HEK293 (cell line): ENCODE measurements around the gene EBF3.

Experiments
- CTCF ChIA-PET: fragments of 350-600 bp; formaldehyde crosslinking; extraction: SDS; loops from one replicate; lab custom pipeline; 2021; ENCODE audit warnings: antibody characterized with exemption; lab: Yijun Ruan, JAX
- POLR2A ChIA-PET: fragments of 300-600 bp; formaldehyde crosslinking; extraction: SDS; loops from one replicate; lab custom pipeline; 2020; ENCODE audit warnings: antibody characterized with exemption, inconsistent platforms; lab: Yijun Ruan, JAX
- H3K27ac ChIP-seq: fragments of 200-500 bp; sonication (Bioruptor generic); 2 replicates; pipeline ENCODE4 v1.5.1; 2014; ENCODE audit warnings: low read depth, low read length, control low read depth, inconsistent platforms; ENCODE audit errors: extremely low read depth
- H3K36me3 ChIP-seq, 2 experiments: fragments of 200-500 bp in 1 of 2; sonication (Bioruptor generic) in 1 of 2; 1 replicate in 1 of 2; 2 replicates in 1 of 2; pipeline ENCODE4 v1.5.1; 2014 to 2017; ENCODE audit warnings: inconsistent platforms in 2 of 2, low read length in 2 of 2; ENCODE audit not compliant: control insufficient read depth in 2 of 2, insufficient read depth in 1 of 2
- H3K4me1 ChIP-seq: fragments of 200-500 bp; sonication (Bioruptor generic); 2 replicates; pipeline ENCODE4 v1.5.1; 2014; ENCODE audit warnings: mild to moderate bottlenecking, low read length, inconsistent platforms; ENCODE audit not compliant: control insufficient read depth, insufficient read depth
- H3K4me3 ChIP-seq: 2 replicates; pipeline ENCODE4 v1.5.1; 2011; ENCODE audit warnings: low read depth, mild to moderate bottlenecking, control low read depth, low read length, moderate library complexity
- H3K9me3 ChIP-seq: fragments of 200-500 bp; sonication (Bioruptor generic); 2 replicates; pipeline ENCODE4 v1.5.1; 2014; ENCODE audit warnings: low read depth, low read length, inconsistent platforms; ENCODE audit not compliant: control insufficient read depth, insufficient read depth
- FEZF1 ChIP-seq: fragments of 450-650 bp; formaldehyde crosslinking; IDR thresholded peaks from 2 replicates; pipeline ENCODE4 v1.5.1; 2016; ENCODE audit warnings: missing biosample characterization, missing genetic modification characterization
- KLF7 ChIP-seq: fragments of 450-650 bp; formaldehyde crosslinking; IDR thresholded peaks from 2 replicates; pipeline ENCODE4 v1.5.1; 2016; ENCODE audit warnings: missing biosample characterization, missing genetic modification characterization, borderline replicate concordance
- OVOL3 ChIP-seq: fragments of 450-650 bp; formaldehyde crosslinking; IDR thresholded peaks from 2 replicates; pipeline ENCODE4 v1.5.1; 2016; ENCODE audit warnings: missing biosample characterization, missing genetic modification characterization
- PRDM1 ChIP-seq: fragments of 450-650 bp; formaldehyde crosslinking; IDR thresholded peaks from 2 replicates; pipeline ENCODE4; 2016; ENCODE audit warnings: missing biosample characterization, missing genetic modification characterization
- SCRT2 ChIP-seq: fragments of 450-650 bp; formaldehyde crosslinking; IDR thresholded peaks from 2 replicates; pipeline ENCODE4 v1.5.1; 2016; ENCODE audit warnings: missing biosample characterization, missing genetic modification characterization
- TCF7L2 ChIP-seq: IDR thresholded peaks from 2 replicates; pipeline ENCODE4 v1.6.1; 2011; ENCODE audit warnings: low read depth, mild to moderate bottlenecking, inconsistent platforms, low read length, moderate library complexity, borderline replicate concordance
- ZBTB1 ChIP-seq: fragments of 450-650 bp; formaldehyde crosslinking; IDR thresholded peaks from 2 replicates; pipeline ENCODE4 v1.5.1; 2016; ENCODE audit warnings: missing biosample characterization, missing genetic modification characterization
- ZBTB48 ChIP-seq: fragments of 450-650 bp; formaldehyde crosslinking; IDR thresholded peaks from 2 replicates; pipeline ENCODE4 v1.5.1; 2016; ENCODE audit warnings: missing biosample characterization, missing genetic modification characterization
- ZFP37 ChIP-seq: fragments of 450-650 bp; formaldehyde crosslinking; IDR thresholded peaks from 2 replicates; pipeline ENCODE4 v1.5.1; 2016; ENCODE audit warnings: missing biosample characterization, missing genetic modification characterization
- ZNF112 ChIP-seq: fragments of 450-650 bp; formaldehyde crosslinking; IDR thresholded peaks from 2 replicates; pipeline ENCODE4 v1.5.0; 2017; ENCODE audit warnings: missing biosample characterization, missing genetic modification characterization
- ZNF133 ChIP-seq: fragments of 450-650 bp; formaldehyde crosslinking; IDR thresholded peaks from 2 replicates; pipeline ENCODE4 v1.5.1; 2016; ENCODE audit warnings: missing biosample characterization, missing genetic modification characterization
- ZNF157 ChIP-seq: fragments of 450-650 bp; formaldehyde crosslinking; IDR thresholded peaks from 2 replicates; pipeline ENCODE4 v1.5.1; 2016; ENCODE audit warnings: missing biosample characterization, missing genetic modification characterization
- ZNF169 ChIP-seq: fragments of 450-650 bp; formaldehyde crosslinking; IDR thresholded peaks from 2 replicates; pipeline ENCODE4 v1.5.1; 2016; ENCODE audit warnings: missing biosample characterization, missing genetic modification characterization
- ZNF184 ChIP-seq: fragments of 450-650 bp; IDR thresholded peaks from 2 replicates; pipeline ENCODE4 v1.5.1; 2018; ENCODE audit warnings: missing biosample characterization, mild to moderate bottlenecking, missing genetic modification characterization
- ZNF19 ChIP-seq: fragments of 450-650 bp; formaldehyde crosslinking; IDR thresholded peaks from 2 replicates; pipeline ENCODE4; 2016; ENCODE audit warnings: missing biosample characterization, missing genetic modification characterization, low read depth
- ZNF341 ChIP-seq: fragments of 450-650 bp; formaldehyde crosslinking; IDR thresholded peaks from 2 replicates; pipeline ENCODE4; 2016; ENCODE audit warnings: low read depth, missing biosample characterization, missing genetic modification characterization
- ZNF394 ChIP-seq: fragments of 450-650 bp; formaldehyde crosslinking; IDR thresholded peaks from 2 replicates; pipeline ENCODE4 v1.5.1; 2016; ENCODE audit warnings: missing biosample characterization, missing genetic modification characterization, mild to moderate bottlenecking, moderate library complexity, borderline replicate concordance
- ZNF510 ChIP-seq: fragments of 450-650 bp; formaldehyde crosslinking; IDR thresholded peaks from 2 replicates; pipeline ENCODE4 v1.5.1; 2018; ENCODE audit warnings: mild to moderate bottlenecking, missing genetic modification characterization, missing biosample characterization; ENCODE audit not compliant: insufficient replicate concordance
- ZNF558 ChIP-seq: fragments of 450-650 bp; formaldehyde crosslinking; IDR thresholded peaks from 2 replicates; pipeline ENCODE4 v1.5.1; 2016; ENCODE audit warnings: missing biosample characterization, missing genetic modification characterization
- ZNF600 ChIP-seq: fragments of 450-650 bp; formaldehyde crosslinking; IDR thresholded peaks from 2 replicates; pipeline ENCODE4 v1.5.1; 2016; ENCODE audit warnings: missing biosample characterization, missing genetic modification characterization
- ZNF777 ChIP-seq: fragments of 450-650 bp; formaldehyde crosslinking; IDR thresholded peaks from 2 replicates; pipeline ENCODE4 v1.5.1; 2017; ENCODE audit warnings: missing biosample characterization, missing genetic modification characterization, borderline replicate concordance
- TF ChIP-seq, protein P1 (sequence below): fragments of 450-650 bp; formaldehyde crosslinking; IDR thresholded peaks from 2 replicates; pipeline ENCODE4 v1.5.1; 2016; ENCODE audit warnings: missing biosample characterization, missing genetic modification characterization
- TF ChIP-seq, protein P2 (sequence below): fragments of 450-650 bp; formaldehyde crosslinking; IDR thresholded peaks from 2 replicates; pipeline ENCODE4 v1.5.1; 2016; ENCODE audit warnings: missing biosample characterization, missing genetic modification characterization
- TF ChIP-seq, protein P3 (sequence below): fragments of 450-650 bp; formaldehyde crosslinking; IDR thresholded peaks from 2 replicates; pipeline ENCODE4 v1.5.1; 2016; ENCODE audit warnings: missing biosample characterization, missing genetic modification characterization
- TF ChIP-seq, protein P4 (sequence below): fragments of 450-650 bp; formaldehyde crosslinking; IDR thresholded peaks from 2 replicates; pipeline ENCODE4 v1.5.1; 2016; ENCODE audit warnings: missing biosample characterization, missing genetic modification characterization

Gene EBF3

DNA sequence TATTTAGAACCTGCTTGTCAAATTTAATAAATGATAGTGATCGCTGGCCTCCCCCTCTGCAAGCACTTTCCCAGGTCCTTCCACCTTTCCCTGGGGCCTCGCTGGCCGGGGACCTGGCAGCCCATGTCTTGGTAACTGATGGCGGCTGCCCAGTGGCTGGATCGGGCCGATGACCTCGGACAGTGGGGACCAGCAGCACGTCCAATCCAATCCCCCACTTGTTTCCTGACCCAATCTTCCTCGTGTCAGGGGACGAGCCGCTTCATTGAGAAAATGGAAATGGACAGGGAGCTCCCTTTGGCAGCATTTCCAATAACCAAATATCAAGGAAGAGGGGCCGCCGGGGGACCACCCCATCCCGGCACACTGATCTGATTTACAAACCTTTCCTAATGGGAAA, 17.2 kb downstream of the EBF3 start:
- no peak for TF ChIP-seq ZNF777 (tag by site-specific recombination)
- TF ChIP-seq, protein P1, sequence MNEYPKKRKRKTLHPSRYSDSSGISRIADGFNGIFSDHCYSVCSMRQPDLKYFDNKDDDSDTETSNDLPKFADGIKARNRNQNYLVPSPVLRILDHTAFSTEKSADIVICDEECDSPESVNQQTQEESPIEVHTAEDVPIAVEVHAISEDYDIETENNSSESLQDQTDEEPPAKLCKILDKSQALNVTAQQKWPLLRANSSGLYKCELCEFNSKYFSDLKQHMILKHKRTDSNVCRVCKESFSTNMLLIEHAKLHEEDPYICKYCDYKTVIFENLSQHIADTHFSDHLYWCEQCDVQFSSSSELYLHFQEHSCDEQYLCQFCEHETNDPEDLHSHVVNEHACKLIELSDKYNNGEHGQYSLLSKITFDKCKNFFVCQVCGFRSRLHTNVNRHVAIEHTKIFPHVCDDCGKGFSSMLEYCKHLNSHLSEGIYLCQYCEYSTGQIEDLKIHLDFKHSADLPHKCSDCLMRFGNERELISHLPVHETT (tag by site-specific recombination): no peak
- no peak for TF ChIP-seq ZNF157
- TF ChIP-seq, protein P2, sequence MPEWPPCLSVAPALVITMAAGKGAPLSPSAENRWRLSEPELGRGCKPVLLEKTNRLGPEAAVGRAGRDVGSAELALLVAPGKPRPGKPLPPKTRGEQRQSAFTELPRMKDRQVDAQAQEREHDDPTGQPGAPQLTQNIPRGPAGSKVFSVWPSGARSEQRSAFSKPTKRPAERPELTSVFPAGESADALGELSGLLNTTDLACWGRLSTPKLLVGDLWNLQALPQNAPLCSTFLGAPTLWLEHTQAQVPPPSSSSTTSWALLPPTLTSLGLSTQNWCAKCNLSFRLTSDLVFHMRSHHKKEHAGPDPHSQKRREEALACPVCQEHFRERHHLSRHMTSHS (tag by site-specific recombination): no peak
- TF ChIP-seq ZNF184 (tag by site-specific recombination): no peak
- no peak for TF ChIP-seq PRDM1 (tag by site-specific recombination)
- TF ChIP-seq ZNF169: no peak
- TF ChIP-seq, all 188 proteins: peak for 0
- no peak overlapping the region for H3K4me3 ChIP-seq
- ChIA-PET CTCF (no interaction called here), POLR2A (no interaction called here)
- peaks cover 0 to 3% of the 10 kb centered on the region in 2 experiments; a peak in 2 of 3 replicates for H3K36me3 ChIP-seq
- H3K27ac ChIP-seq: no peak overlapping the region
- peaks cover 17% of the 10 kb centered on the region for H3K4me1 ChIP-seq
- H3K9me3 ChIP-seq: no peaks in the 10 kb centered on the region

DNA sequence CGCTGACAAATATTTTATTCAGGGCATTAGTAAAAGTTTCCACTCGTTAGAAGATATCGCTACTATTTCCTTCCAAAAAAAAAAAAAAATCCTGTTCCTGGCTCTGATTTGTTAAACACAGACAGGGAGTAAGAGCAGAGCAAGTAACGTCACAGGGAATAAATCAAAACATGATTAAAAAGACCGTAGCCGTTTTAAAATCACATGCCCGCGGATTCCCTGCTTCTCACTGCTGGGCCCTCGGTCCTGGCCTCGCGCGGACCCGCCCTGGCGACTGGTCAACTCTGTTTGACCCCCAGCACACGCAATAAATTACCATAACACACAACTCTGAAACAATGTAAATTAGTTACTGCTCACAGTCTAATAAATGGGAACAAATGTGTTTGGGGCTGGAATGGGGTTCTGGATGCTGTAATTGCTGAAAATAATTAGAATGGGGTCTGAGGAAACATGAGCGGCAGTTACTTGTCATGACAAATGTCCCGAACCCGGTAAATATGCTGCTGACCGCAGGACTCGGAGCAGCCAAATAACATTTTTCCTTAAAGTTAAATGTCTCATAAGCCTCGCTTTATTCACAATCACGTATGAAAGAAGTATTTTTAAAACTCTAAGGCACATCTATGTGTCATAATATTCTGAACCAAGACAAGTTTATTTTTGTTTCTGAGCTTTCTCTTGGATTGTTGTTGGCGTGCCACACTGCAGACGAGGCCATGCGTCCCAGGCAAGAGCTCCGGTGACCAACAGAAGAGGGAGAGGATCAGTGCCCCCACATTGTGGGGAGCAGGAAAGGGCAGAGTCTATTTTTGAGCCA, 17.9 kb downstream of the EBF3 start:
- ChIA-PET CTCF (no interaction called here), POLR2A (no interaction called here)
- peaks cover 0 to 3% of the 10 kb centered on the region in 2 experiments; a peak in 2 of 3 replicates for H3K36me3 ChIP-seq
- TF ChIP-seq ZNF112: no peak
- no peak for TF ChIP-seq ZNF341 (tag by site-specific recombination)
- TF ChIP-seq, all 188 proteins: peak for 0
- no peak overlapping the region for H3K27ac ChIP-seq
- H3K4me1 ChIP-seq: peaks cover 17% of the 10 kb centered on the region
- H3K4me3 ChIP-seq: no peak overlapping the region
- no peaks in the 10 kb centered on the region for H3K9me3 ChIP-seq

DNA sequence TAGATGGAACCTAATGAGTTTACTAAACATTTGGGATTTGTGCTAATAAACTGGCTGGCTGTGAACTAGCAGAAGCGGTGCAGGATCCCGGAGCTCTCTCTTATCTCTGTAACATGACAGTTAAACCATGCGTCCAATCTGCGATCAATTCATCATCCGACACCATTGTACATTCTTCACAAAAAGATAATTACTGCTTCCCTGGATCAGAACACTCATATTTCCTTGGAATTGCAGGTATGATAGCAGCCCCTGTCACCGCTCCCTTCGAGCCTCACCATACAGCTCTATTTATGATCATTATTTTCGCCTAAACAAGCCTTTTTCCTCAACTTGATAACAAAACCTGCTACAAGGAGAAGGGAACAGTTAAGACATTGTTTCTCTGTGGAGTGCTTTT, 18.5 kb downstream of the EBF3 start:
- Histone ChIP-seq H3K9me3 (no peaks in the 10 kb centered on the region), H3K4me1 (peaks cover 11% of the 10 kb centered on the region), H3K36me3 (peaks cover 0 to 3% of the 10 kb centered on the region in 2 experiments; a peak in 2 of 3 replicates), H3K4me3 (no peak overlapping the region), H3K27ac (no peak overlapping the region)
- ChIA-PET CTCF (no interaction called here), POLR2A (no interaction called here)
- TF ChIP-seq, protein P3, sequence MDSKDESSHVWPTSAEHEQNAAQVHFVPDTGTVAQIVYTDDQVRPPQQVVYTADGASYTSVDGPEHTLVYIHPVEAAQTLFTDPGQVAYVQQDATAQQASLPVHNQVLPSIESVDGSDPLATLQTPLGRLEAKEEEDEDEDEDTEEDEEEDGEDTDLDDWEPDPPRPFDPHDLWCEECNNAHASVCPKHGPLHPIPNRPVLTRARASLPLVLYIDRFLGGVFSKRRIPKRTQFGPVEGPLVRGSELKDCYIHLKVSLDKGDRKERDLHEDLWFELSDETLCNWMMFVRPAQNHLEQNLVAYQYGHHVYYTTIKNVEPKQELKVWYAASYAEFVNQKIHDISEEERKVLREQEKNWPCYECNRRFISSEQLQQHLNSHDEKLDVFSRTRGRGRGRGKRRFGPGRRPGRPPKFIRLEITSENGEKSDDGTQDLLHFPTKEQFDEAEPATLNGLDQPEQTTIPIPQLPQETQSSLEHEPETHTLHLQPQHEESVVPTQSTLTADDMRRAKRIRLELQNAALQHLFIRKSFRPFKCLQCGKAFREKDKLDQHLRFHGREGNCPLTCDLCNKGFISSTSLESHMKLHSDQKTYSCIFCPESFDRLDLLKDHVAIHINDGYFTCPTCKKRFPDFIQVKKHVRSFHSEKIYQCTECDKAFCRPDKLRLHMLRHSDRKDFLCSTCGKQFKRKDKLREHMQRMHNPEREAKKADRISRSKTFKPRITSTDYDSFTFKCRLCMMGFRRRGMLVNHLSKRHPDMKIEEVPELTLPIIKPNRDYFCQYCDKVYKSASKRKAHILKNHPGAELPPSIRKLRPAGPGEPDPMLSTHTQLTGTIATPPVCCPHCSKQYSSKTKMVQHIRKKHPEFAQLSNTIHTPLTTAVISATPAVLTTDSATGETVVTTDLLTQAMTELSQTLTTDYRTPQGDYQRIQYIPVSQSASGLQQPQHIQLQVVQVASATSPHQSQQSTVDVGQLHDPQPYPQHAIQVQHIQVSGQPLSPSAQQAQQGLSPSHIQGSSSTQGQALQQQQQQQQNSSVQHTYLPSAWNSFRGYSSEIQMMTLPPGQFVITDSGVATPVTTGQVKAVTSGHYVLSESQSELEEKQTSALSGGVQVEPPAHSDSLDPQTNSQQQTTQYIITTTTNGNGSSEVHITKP (tag by site-specific recombination): no peak
- TF ChIP-seq TCF7L2 (no peak), SCRT2 (no peak), ZNF600 (tag by site-specific recombination) (no peak), ZNF19 (tag by site-specific recombination) (no peak), ZNF558 (tag by site-specific recombination) (no peak), ZFP37 (tag by site-specific recombination) (no peak), KLF7 (tag by site-specific recombination) (no peak), OVOL3 (no peak), ZBTB48 (tag by site-specific recombination) (no peak), ZNF394 (no peak), ZNF133 (no peak), ZNF510 (tag by site-specific recombination) (no peak), ZBTB1 (tag by site-specific recombination) (no peak), FEZF1 (no peak)
- TF ChIP-seq, protein P4, sequence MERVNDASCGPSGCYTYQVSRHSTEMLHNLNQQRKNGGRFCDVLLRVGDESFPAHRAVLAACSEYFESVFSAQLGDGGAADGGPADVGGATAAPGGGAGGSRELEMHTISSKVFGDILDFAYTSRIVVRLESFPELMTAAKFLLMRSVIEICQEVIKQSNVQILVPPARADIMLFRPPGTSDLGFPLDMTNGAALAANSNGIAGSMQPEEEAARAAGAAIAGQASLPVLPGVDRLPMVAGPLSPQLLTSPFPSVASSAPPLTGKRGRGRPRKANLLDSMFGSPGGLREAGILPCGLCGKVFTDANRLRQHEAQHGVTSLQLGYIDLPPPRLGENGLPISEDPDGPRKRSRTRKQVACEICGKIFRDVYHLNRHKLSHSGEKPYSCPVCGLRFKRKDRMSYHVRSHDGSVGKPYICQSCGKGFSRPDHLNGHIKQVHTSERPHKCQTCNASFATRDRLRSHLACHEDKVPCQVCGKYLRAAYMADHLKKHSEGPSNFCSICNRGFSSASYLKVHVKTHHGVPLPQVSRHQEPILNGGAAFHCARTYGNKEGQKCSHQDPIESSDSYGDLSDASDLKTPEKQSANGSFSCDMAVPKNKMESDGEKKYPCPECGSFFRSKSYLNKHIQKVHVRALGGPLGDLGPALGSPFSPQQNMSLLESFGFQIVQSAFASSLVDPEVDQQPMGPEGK: no peak
